Activated T-helper 2 cell treated with anti-CD3 and anti-CD28 coated beads, Interferon-gamma antibody, Interleukin-2, Interleukin-4, amounts not matched to agents 10 μg/mL and 5 μg/mL and 100 μg/mL, durations not matched to agents 14 hours and 24 hours and 36 hours (primary cell): Measurements from ENCODE around the gene COL11A1. TPM values are rescaled to one million over a fixed set of nuclear protein-coding genes. Genes with fewer than 3 reads are reported as not detected.
"Not testable (repeated sequence)": the region's sequence is repeated elsewhere in the genome, so short reads cannot be mapped to it uniquely, and the experiment has no call there.

Source experiments
- DNase-seq: peaks from one replicate; pipeline ENCODE4 v3.0.0; 2021; ENCODE audit warnings: low spot score
- H3K27ac Mint-ChIP-seq: one replicate; pipeline ENCODE4 v1.8.0; 2021; ENCODE audit warnings: mixed read lengths
- H3K27me3 Mint-ChIP-seq: one replicate; pipeline ENCODE4 v1.8.0; 2021; ENCODE audit warnings: low read depth, mixed read lengths
- H3K36me3 Mint-ChIP-seq: one replicate; pipeline ENCODE4 v1.8.0; 2021; ENCODE audit warnings: low read depth, mixed read lengths
- H3K4me1 Mint-ChIP-seq: one replicate; pipeline ENCODE4 v1.8.0; 2021; ENCODE audit warnings: low read depth, mixed read lengths
- H3K4me3 Mint-ChIP-seq: one replicate; pipeline ENCODE4 v1.8.0; 2021; ENCODE audit warnings: low read depth, mild to moderate bottlenecking, moderate library complexity, mixed read lengths
- H3K9me3 Mint-ChIP-seq: one replicate; pipeline ENCODE4 v1.8.0; 2021; ENCODE audit warnings: mixed read lengths
- intact Hi-C: fragments of 100-400 bp; cut with micrococcal nuclease; formaldehyde crosslinking; loops from one replicate; pipeline ENCODE4 v1.15.1; 2023
- total RNA-seq: library from RNA; stranded (reverse); gene quantifications from 2 replicates; pipeline ENCODE4 v1.2.3, GENCODE V29; 2022

The COL11A1 gene
- not detected in 2 replicates for total RNA-seq

GRCh38 chr1:103108376-103109150 is at the start of gene COL11A1:
Gene COL11A1, minus strand, starts transcription at chr1:103108522. Its CDS starts 344 bp downstream, at chr1:103108178.
- no peaks in the 10 kb centered on the region for H3K36me3 Mint-ChIP-seq
- H3K4me1 Mint-ChIP-seq: peaks cover 2% of the 10 kb centered on the region
- no peak within 1 kb of the TSS for H3K27ac Mint-ChIP-seq
- peaks cover 26% of the 10 kb centered on the region for H3K27me3 Mint-ChIP-seq
- no peaks in the 10 kb centered on the region for H3K9me3 Mint-ChIP-seq
- no peak within 1 kb of the TSS for H3K4me3 Mint-ChIP-seq
- DNase-seq: no peak
- intact Hi-C loops: no loop called here

- no peaks in the 10 kb centered on the region for H3K36me3 Mint-ChIP-seq
- no peak overlapping the region for H3K4me3 Mint-ChIP-seq
- no peaks in the 10 kb centered on the region for H3K27me3 Mint-ChIP-seq
- no peaks in the 10 kb centered on the region for H3K9me3 Mint-ChIP-seq
- H3K4me1 Mint-ChIP-seq: no peaks in the 10 kb centered on the region
- no peak for DNase-seq
- H3K27ac Mint-ChIP-seq: no peak overlapping the region
- intact Hi-C loops: no loop called here
Observed at GRCh38 chr1:103156966-103157365, 48.6 kb upstream of the COL11A1 start.

GRCh38 chr1:103146166-103146565 is 37.8 kb upstream of the COL11A1 start:
- intact Hi-C loops: no loop called here
- H3K4me1 Mint-ChIP-seq: no peaks in the 10 kb centered on the region
- H3K36me3 Mint-ChIP-seq: no peaks in the 10 kb centered on the region
- H3K27ac Mint-ChIP-seq: no peak overlapping the region
- DNase-seq: no peak
- no peak overlapping the region for H3K4me3 Mint-ChIP-seq
- no peaks in the 10 kb centered on the region for H3K27me3 Mint-ChIP-seq
- H3K9me3 Mint-ChIP-seq: no peaks in the 10 kb centered on the region

- H3K9me3 Mint-ChIP-seq: no peaks in the 10 kb centered on the region
- no peaks in the 10 kb centered on the region for H3K27me3 Mint-ChIP-seq
- no peaks in the 10 kb centered on the region for H3K36me3 Mint-ChIP-seq
- no peaks in the 10 kb centered on the region for H3K4me1 Mint-ChIP-seq
- H3K4me3 Mint-ChIP-seq: no peak overlapping the region
- no peak for DNase-seq
- intact Hi-C loops: no loop called here
- no peak overlapping the region for H3K27ac Mint-ChIP-seq
Observed at GRCh38 chr1:103145449-103145848, 37.1 kb upstream of the COL11A1 start.

GRCh38 chr1:103144681-103145080 is 36.4 kb upstream of the COL11A1 start:
- intact Hi-C loops: no loop called here
- Mint-ChIP-seq H3K4me1 (no peaks in the 10 kb centered on the region), H3K4me3 (no peak overlapping the region), H3K9me3 (no peaks in the 10 kb centered on the region), H3K36me3 (no peaks in the 10 kb centered on the region), H3K27ac (no peak overlapping the region), H3K27me3 (no peaks in the 10 kb centered on the region)
- no peak for DNase-seq

- Mint-ChIP-seq H3K9me3 (no peaks in the 10 kb centered on the region), H3K27me3 (no peaks in the 10 kb centered on the region), H3K4me3 (no peak overlapping the region), H3K36me3 (no peaks in the 10 kb centered on the region), H3K4me1 (no peaks in the 10 kb centered on the region), H3K27ac (no peak overlapping the region)
- intact Hi-C loops: no loop called here
- DNase-seq: no peak
Observed at GRCh38 chr1:103142461-103142860, 34.1 kb upstream of the COL11A1 start.

GRCh38 chr1:103129796-103130195 is 21.5 kb upstream of the COL11A1 start:
- no peak for DNase-seq
- no peaks in the 10 kb centered on the region for H3K36me3 Mint-ChIP-seq
- no peaks in the 10 kb centered on the region for H3K9me3 Mint-ChIP-seq
- H3K4me3 Mint-ChIP-seq: no peak overlapping the region
- no peaks in the 10 kb centered on the region for H3K4me1 Mint-ChIP-seq
- no peaks in the 10 kb centered on the region for H3K27me3 Mint-ChIP-seq
- H3K27ac Mint-ChIP-seq: no peak overlapping the region
- intact Hi-C loops: no loop called here

- intact Hi-C loops: no loop called here
- DNase-seq: no peak
- H3K36me3 Mint-ChIP-seq: no peaks in the 10 kb centered on the region
- no peak overlapping the region for H3K4me3 Mint-ChIP-seq
- no peaks in the 10 kb centered on the region for H3K9me3 Mint-ChIP-seq
- no peak overlapping the region for H3K27ac Mint-ChIP-seq
- H3K27me3 Mint-ChIP-seq: no peaks in the 10 kb centered on the region
- no peaks in the 10 kb centered on the region for H3K4me1 Mint-ChIP-seq
Observed at GRCh38 chr1:103129255-103129654, 20.9 kb upstream of the COL11A1 start.

- H3K4me3 Mint-ChIP-seq, H3K27me3 Mint-ChIP-seq, H3K36me3 Mint-ChIP-seq, H3K9me3 Mint-ChIP-seq, intact Hi-C loops, H3K4me1 Mint-ChIP-seq, H3K27ac Mint-ChIP-seq, DNase-seq: not testable (repeated sequence)
Observed at GRCh38 chr1:103128256-103128655, 19.9 kb upstream of the COL11A1 start.

- intact Hi-C loops: no loop called here
- H3K9me3 Mint-ChIP-seq: no peaks in the 10 kb centered on the region
- DNase-seq: no peak
- no peak overlapping the region for H3K27ac Mint-ChIP-seq
- no peaks in the 10 kb centered on the region for H3K36me3 Mint-ChIP-seq
- H3K4me1 Mint-ChIP-seq: no peaks in the 10 kb centered on the region
- no peaks in the 10 kb centered on the region for H3K27me3 Mint-ChIP-seq
- H3K4me3 Mint-ChIP-seq: no peak overlapping the region
Observed at GRCh38 chr1:103125219-103125618, 16.9 kb upstream of the COL11A1 start.

GRCh38 chr1:103122983-103123720 is 14.8 kb upstream of the COL11A1 start:
- Mint-ChIP-seq H3K27me3 (no peaks in the 10 kb centered on the region), H3K4me3 (no peak overlapping the region), H3K27ac (no peak overlapping the region), H3K9me3 (no peaks in the 10 kb centered on the region), H3K36me3 (no peaks in the 10 kb centered on the region), H3K4me1 (no peaks in the 10 kb centered on the region)
- intact Hi-C loops: no loop called here
- no peak for DNase-seq

GRCh38 chr1:103120981-103121380 is 12.7 kb upstream of the COL11A1 start:
- no peaks in the 10 kb centered on the region for H3K9me3 Mint-ChIP-seq
- H3K4me3 Mint-ChIP-seq: no peak overlapping the region
- no peaks in the 10 kb centered on the region for H3K36me3 Mint-ChIP-seq
- no peaks in the 10 kb centered on the region for H3K27me3 Mint-ChIP-seq
- DNase-seq: no peak
- intact Hi-C loops: no loop called here
- no peak overlapping the region for H3K27ac Mint-ChIP-seq
- H3K4me1 Mint-ChIP-seq: no peaks in the 10 kb centered on the region

GRCh38 chr1:103112546-103112945 is 4.2 kb upstream of the COL11A1 start:
- Mint-ChIP-seq H3K36me3 (no peaks in the 10 kb centered on the region), H3K27ac (no peak overlapping the region), H3K4me1 (peaks cover 2% of the 10 kb centered on the region), H3K4me3 (no peak overlapping the region), H3K27me3 (peaks cover 16% of the 10 kb centered on the region), H3K9me3 (no peaks in the 10 kb centered on the region)
- no peak for DNase-seq
- intact Hi-C loops: no loop called here
